GM13976 (cell line): ENCODE results near the gene TGFBRAP1.

ENCODE experiments used
- DNase-seq: peaks from one replicate; pipeline ENCODE4 v3.0.0; 2012; ENCODE audit warnings: low spot score
- in situ Hi-C: fragments of 300-500 bp; cut with MboI; formaldehyde crosslinking; loops from one replicate; pipeline ENCODE4 v1.12.0; 2022; ENCODE audit warnings: low sequenced_read_pairs, mixed read lengths, inconsistent platforms; ENCODE audit not compliant: unreplicated experiment
- TF ChIP-seq, protein P1 (sequence below): IDR thresholded peaks from 2 replicates; pipeline ENCODE4 v1.5.1; 2012; ENCODE audit warnings: borderline replicate concordance, mild to moderate bottlenecking; ENCODE audit not compliant: insufficient read depth; ENCODE audit errors: extremely low read depth, missing control alignments, control extremely low read depth

The TGFBRAP1 gene

DNA sequence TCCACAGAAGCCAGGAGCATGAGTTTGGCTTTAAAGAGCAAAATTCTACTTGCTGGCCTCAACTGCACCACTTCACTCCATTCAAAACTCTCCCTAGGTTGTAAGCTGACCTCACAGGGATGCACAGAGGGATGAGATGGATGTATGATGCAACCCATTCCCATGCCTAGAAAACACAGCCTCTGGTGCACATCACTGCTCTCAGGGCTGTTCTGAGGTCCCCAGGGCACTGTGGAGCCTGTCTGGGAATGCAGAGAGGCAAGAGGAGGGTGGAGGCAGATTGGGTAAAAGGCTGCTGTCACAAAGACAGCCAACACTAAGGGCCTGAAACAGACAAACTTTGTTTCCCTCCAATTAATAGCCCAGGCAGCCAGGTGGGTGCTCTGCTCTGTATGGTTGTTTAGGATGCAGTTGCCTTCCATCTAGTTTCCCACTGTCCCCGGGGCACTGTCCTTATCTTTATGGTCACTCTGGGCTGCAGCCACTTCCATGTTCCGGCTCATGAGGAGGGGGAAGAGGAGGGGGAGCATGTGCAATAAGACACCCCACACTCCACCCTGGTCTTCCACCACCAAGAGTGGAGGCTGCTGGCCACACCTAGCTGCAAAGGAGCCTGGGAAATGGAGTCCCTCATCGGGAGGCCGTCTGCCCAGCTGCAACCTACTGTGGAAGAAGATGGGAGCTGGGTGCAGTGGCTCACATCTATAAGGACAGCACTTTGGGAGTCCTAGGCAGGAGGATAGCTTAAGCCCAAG lies 81.0 kb downstream of the TGFBRAP1 start:
- TF ChIP-seq, protein P1, sequence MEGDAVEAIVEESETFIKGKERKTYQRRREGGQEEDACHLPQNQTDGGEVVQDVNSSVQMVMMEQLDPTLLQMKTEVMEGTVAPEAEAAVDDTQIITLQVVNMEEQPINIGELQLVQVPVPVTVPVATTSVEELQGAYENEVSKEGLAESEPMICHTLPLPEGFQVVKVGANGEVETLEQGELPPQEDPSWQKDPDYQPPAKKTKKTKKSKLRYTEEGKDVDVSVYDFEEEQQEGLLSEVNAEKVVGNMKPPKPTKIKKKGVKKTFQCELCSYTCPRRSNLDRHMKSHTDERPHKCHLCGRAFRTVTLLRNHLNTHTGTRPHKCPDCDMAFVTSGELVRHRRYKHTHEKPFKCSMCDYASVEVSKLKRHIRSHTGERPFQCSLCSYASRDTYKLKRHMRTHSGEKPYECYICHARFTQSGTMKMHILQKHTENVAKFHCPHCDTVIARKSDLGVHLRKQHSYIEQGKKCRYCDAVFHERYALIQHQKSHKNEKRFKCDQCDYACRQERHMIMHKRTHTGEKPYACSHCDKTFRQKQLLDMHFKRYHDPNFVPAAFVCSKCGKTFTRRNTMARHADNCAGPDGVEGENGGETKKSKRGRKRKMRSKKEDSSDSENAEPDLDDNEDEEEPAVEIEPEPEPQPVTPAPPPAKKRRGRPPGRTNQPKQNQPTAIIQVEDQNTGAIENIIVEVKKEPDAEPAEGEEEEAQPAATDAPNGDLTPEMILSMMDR = no peak
- no peak for DNase-seq

DNA sequence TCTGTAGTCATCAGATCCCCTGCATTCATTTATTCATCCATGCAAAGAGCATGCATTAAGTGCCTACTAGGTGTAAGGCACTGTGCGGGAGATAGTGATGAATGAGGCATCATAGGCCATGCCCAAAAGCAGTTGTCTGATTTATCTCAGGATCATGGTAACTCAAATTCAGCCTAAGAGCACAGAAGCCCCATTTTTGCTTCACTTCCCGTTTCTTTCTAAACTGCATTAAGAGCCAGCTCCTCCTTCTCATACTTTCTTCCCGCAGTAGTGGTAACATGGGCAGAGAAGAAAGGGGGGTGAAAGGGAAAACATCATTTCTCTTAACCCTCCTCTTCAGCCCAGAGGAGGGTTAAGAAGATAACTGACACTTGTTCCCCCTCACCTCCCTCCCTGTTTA lies 85.1 kb downstream of the TGFBRAP1 start:
- DNase-seq = no peak
- TF ChIP-seq, protein P1 = no peak
- in situ Hi-C loops = no loop called here

More for the DNA sequence above, 81.0 kb downstream of the TGFBRAP1 start:
- in situ Hi-C loops = no loop called here

DNA sequence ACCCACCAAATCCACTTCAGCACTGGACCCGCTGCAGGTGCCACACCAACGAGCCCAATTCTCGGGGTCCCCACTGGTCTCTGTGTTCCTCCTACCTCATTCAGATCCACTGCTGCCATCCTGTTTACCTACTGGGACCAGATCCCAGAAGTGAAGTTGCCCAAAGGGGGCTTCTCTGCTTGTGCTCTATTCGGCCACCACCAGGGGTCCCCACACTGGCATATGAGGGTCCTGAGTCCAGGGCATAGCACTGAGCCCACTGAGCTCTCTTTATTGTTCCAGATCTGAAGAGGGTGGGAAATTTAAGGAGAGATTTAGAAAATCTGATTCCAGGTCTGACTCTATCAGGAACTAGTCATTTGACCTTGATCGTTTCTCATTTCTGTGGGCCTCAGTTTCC lies 85.6 kb downstream of the TGFBRAP1 start:
- no peak for DNase-seq
- TF ChIP-seq, protein P1 = no peak

DNA sequence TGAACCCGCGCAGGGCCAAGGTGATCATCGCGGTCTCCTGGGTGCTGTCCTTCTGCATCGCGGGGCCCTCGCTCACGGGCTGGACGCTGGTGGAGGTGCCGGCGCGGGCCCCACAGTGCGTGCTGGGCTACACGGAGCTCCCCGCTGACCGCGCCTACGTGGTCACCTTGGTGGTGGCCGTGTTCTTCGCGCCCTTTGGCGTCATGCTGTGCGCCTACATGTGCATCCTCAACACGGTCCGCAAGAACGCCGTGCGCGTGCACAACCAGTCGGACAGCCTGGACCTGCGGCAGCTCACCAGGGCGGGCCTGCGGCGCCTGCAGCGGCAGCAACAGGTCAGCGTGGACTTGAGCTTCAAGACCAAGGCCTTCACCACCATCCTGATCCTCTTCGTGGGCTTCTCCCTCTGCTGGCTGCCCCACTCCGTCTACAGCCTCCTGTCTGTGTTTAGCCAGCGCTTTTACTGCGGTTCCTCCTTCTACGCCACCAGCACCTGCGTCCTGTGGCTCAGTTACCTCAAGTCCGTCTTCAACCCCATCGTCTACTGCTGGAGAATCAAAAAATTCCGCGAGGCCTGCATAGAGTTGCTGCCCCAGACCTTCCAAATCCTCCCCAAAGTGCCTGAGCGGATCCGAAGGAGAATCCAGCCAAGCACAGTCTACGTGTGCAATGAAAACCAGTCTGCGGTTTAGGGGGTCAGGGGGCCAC lies 87.1 kb downstream of the TGFBRAP1 start:
- TF ChIP-seq, protein P1 = no peak
- no peak for DNase-seq
- in situ Hi-C loops = no loop called here

More for the DNA sequence above, 85.6 kb downstream of the TGFBRAP1 start:
- in situ Hi-C loops = no loop called here

DNA sequence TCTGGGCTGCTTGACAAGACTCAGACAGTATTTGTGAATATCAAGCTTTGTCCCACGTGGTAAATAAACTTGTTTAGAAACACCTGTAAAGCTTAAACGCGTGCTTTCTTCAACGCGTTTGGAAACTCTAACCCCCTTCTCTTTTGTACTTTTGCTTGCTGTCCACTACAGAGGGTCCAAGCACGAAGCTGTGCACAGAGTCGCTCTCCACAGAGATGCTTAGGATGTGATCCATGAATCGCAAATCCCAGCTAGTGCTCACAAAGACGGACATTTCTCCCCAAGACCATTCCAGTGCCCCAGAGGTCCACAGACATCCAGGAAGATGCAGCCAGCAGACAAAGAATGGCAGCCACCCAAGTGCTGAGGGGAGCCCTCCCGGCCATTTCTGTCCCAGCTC lies 88.1 kb downstream of the TGFBRAP1 start, which contains the start of gene GPR45:
Gene GPR45, plus strand, starts transcription at position 301 of the 400 bp plus-strand sequence. CDS start 116 bp downstream, outside the sequence.
- TF ChIP-seq, protein P1 = no peak
- no peak for DNase-seq
- in situ Hi-C loops = no loop called here

DNA sequence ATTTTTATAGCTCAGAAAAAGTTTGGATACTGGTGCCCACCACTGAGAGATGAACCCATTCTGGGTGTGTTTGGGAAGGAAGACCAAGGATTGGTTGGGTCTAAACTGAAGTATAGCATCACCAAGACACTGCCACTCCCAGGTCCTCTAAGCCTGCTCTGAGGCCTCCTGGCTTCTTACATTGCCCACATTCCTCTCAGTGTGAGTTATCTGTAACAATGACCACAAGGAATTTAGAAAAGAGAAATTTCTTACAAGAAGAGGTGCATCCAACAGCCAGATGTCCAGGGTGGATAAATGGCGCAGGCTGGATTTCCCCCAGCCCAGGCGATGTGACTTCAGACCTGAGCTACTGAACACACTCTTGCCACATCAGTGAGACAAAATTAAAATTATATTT lies 89.6 kb downstream of the TGFBRAP1 start:
- no peak for DNase-seq
- in situ Hi-C loops = no loop called here
- TF ChIP-seq, protein P1 = no peak
